Testis (tissue), 2 donors: ENCODE measurements around the gene ST3GAL2.

Source experiments
- POLR2A ChIP-seq: fragments of 450-650 bp; IDR thresholded peaks from one replicate; pipeline ENCODE4 v1.6.1; 2017; ENCODE audit warnings: antibody characterized with exemption, mild to moderate bottlenecking, moderate library complexity
- TF ChIP-seq, protein P1 (sequence below), 3 experiments: fragments of 450-650 bp in 2 of 3; fragments of 200-600 bp in 1 of 3; sonication (generic) in 1 of 3; IDR thresholded peaks; one replicate each; pipeline ENCODE4 v1.5.1; 2016 to 2019; ENCODE audit warnings: antibody characterized with exemption in 3 of 3, mild to moderate bottlenecking in 2 of 3, moderate library complexity in 1 of 3

DNA sequence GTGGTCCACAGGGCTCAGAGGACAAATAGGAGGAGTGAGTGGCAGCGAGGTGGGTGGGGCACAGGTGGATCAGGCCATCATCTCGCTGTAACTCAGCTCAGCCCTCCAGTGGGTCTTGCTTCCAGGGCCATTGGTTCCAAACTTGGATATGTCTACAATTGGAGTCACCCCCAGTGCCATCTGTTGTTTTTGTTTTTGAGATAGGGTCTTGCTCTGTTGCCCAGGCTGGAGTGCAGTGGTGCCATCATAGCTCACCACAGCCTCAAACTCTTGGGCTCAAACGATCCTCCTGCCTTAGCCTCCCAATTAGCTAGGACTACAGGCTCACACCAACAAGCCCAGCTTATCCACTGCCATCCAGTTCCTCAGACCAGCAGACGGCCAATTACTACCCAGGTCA, 46.3 kb downstream of the ST3GAL2 start:
- TF ChIP-seq, protein P1, sequence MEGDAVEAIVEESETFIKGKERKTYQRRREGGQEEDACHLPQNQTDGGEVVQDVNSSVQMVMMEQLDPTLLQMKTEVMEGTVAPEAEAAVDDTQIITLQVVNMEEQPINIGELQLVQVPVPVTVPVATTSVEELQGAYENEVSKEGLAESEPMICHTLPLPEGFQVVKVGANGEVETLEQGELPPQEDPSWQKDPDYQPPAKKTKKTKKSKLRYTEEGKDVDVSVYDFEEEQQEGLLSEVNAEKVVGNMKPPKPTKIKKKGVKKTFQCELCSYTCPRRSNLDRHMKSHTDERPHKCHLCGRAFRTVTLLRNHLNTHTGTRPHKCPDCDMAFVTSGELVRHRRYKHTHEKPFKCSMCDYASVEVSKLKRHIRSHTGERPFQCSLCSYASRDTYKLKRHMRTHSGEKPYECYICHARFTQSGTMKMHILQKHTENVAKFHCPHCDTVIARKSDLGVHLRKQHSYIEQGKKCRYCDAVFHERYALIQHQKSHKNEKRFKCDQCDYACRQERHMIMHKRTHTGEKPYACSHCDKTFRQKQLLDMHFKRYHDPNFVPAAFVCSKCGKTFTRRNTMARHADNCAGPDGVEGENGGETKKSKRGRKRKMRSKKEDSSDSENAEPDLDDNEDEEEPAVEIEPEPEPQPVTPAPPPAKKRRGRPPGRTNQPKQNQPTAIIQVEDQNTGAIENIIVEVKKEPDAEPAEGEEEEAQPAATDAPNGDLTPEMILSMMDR (IDR thresholded peaks at IDR 0.05): no peak
- TF ChIP-seq POLR2A: no peak
